NCI-H1436 (cell line): ENCODE data around the gene FSCN2.

Source experiments
- DNase-seq: peaks from one replicate; lab custom pipeline; 2025; lab: John Stamatoyannopoulos, UW

The FSCN2 gene

GRCh38 chr17:81540676-81541027 is 12.5 kb downstream of the FSCN2 start:
- no peak for DNase-seq

GRCh38 chr17:81541123-81541522 is 12.9 kb downstream of the FSCN2 start:
- no peak for DNase-seq

- no peak for DNase-seq
Measured at GRCh38 chr17:81542431-81543338, 14.5 kb downstream of the FSCN2 start.

- no peak for DNase-seq
Measured at GRCh38 chr17:81543339-81543675, 15.1 kb downstream of the FSCN2 start.

- no peak for DNase-seq
Measured at GRCh38 chr17:81543756-81544155, 15.6 kb downstream of the FSCN2 start.

GRCh38 chr17:81544281-81544974 is 16.3 kb downstream of the FSCN2 start:
- no peak for DNase-seq

- no peak for DNase-seq
Measured at GRCh38 chr17:81545160-81545949, 17.2 kb downstream of the FSCN2 start.

GRCh38 chr17:81546906-81547613 is 18.9 kb downstream of the FSCN2 start:
- DNase-seq, result no peak

GRCh38 chr17:81547614-81547982 is 19.4 kb downstream of the FSCN2 start:
- DNase-seq, result no peak

GRCh38 chr17:81549031-81549557 is 20.9 kb downstream of the FSCN2 start:
- DNase-seq, result no peak

- no peak for DNase-seq
Measured at GRCh38 chr17:81549826-81550225, 21.6 kb downstream of the FSCN2 start.

GRCh38 chr17:81550285-81550684 is 22.1 kb downstream of the FSCN2 start:
- no peak for DNase-seq

- DNase-seq, result no peak
Measured at GRCh38 chr17:81550830-81551457, 22.8 kb downstream of the FSCN2 start.

GRCh38 chr17:81551458-81552243 is 23.5 kb downstream of the FSCN2 start:
- DNase-seq, result no peak

- peak; percentile 84 for DNase-seq
Measured at GRCh38 chr17:81552244-81553017, 24.3 kb downstream of the FSCN2 start, which contains the start of gene FAAP100. TSS of gene FAAP100 (minus strand) at chr17:81552353. CDS start at chr17:81552330, 23 bp downstream.

GRCh38 chr17:81553018-81553615 is 24.9 kb downstream of the FSCN2 start:
- peak; percentile 92 for DNase-seq

- DNase-seq, result peak; percentile 82
Measured at GRCh38 chr17:81553616-81554181, 25.5 kb downstream of the FSCN2 start.

GRCh38 chr17:81556175-81556691 is 28.1 kb downstream of the FSCN2 start:
- DNase-seq, result no peak

GRCh38 chr17:81556863-81557262 is 28.7 kb downstream of the FSCN2 start:
- no peak for DNase-seq
